HEK293 (cell line): ENCODE data around the gene GSPT1.

Experiments
- CTCF ChIA-PET: fragments of 350-600 bp; formaldehyde crosslinking; extraction: SDS; loops from one replicate; lab custom pipeline; 2021; ENCODE audit warnings: antibody characterized with exemption; lab: Yijun Ruan, JAX
- POLR2A ChIA-PET: fragments of 300-600 bp; formaldehyde crosslinking; extraction: SDS; loops from one replicate; lab custom pipeline; 2020; ENCODE audit warnings: antibody characterized with exemption, inconsistent platforms; lab: Yijun Ruan, JAX
- H3K27ac ChIP-seq: fragments of 200-500 bp; sonication (Bioruptor generic); 2 replicates; pipeline ENCODE4 v1.5.1; 2014; ENCODE audit warnings: low read depth, low read length, control low read depth, inconsistent platforms; ENCODE audit errors: extremely low read depth
- H3K36me3 ChIP-seq, 2 experiments: fragments of 200-500 bp in 1 of 2; sonication (Bioruptor generic) in 1 of 2; 1 replicate in 1 of 2; 2 replicates in 1 of 2; pipeline ENCODE4 v1.5.1; 2014 to 2017; ENCODE audit warnings: inconsistent platforms in 2 of 2, low read length in 2 of 2; ENCODE audit not compliant: control insufficient read depth in 2 of 2, insufficient read depth in 1 of 2
- H3K4me1 ChIP-seq: fragments of 200-500 bp; sonication (Bioruptor generic); 2 replicates; pipeline ENCODE4 v1.5.1; 2014; ENCODE audit warnings: mild to moderate bottlenecking, low read length, inconsistent platforms; ENCODE audit not compliant: control insufficient read depth, insufficient read depth
- H3K4me3 ChIP-seq: 2 replicates; pipeline ENCODE4 v1.5.1; 2011; ENCODE audit warnings: low read depth, mild to moderate bottlenecking, control low read depth, low read length, moderate library complexity
- H3K9me3 ChIP-seq: fragments of 200-500 bp; sonication (Bioruptor generic); 2 replicates; pipeline ENCODE4 v1.5.1; 2014; ENCODE audit warnings: low read depth, low read length, inconsistent platforms; ENCODE audit not compliant: control insufficient read depth, insufficient read depth
- SCRT2 ChIP-seq: fragments of 450-650 bp; formaldehyde crosslinking; IDR thresholded peaks from 2 replicates; pipeline ENCODE4 v1.5.1; 2016; ENCODE audit warnings: missing biosample characterization, missing genetic modification characterization
- SP3 ChIP-seq: fragments of 450-650 bp; formaldehyde crosslinking; IDR thresholded peaks from 2 replicates; pipeline ENCODE4 v1.5.1; 2016; ENCODE audit warnings: missing biosample characterization, missing genetic modification characterization
- SP7 ChIP-seq: fragments of 450-650 bp; formaldehyde crosslinking; IDR thresholded peaks from 2 replicates; pipeline ENCODE4 v1.5.1; 2016; ENCODE audit warnings: missing biosample characterization, missing genetic modification characterization
- ZNF174 ChIP-seq: fragments of 450-650 bp; formaldehyde crosslinking; IDR thresholded peaks from 2 replicates; pipeline ENCODE4 v1.5.0; 2017; ENCODE audit warnings: missing biosample characterization, mild to moderate bottlenecking, missing genetic modification characterization
- ZNF311 ChIP-seq: fragments of 450-650 bp; formaldehyde crosslinking; IDR thresholded peaks from 2 replicates; pipeline ENCODE4 v1.5.1; 2017; ENCODE audit warnings: missing biosample characterization, missing genetic modification characterization, borderline replicate concordance
- ZNF366 ChIP-seq: fragments of 450-650 bp; formaldehyde crosslinking; conservative IDR thresholded peaks from 2 replicates; pipeline ENCODE4 v1.5.1; 2016; ENCODE audit warnings: missing biosample characterization, missing genetic modification characterization
- ZNF624 ChIP-seq: fragments of 450-650 bp; formaldehyde crosslinking; IDR thresholded peaks from 2 replicates; pipeline ENCODE4 v1.5.1; 2017; ENCODE audit warnings: missing biosample characterization, missing genetic modification characterization
- ZNF843 ChIP-seq: fragments of 450-650 bp; formaldehyde crosslinking; IDR thresholded peaks from 2 replicates; pipeline ENCODE4 v1.5.1; 2016; ENCODE audit warnings: missing biosample characterization, missing genetic modification characterization
- ZSCAN30 ChIP-seq: fragments of 450-650 bp; IDR thresholded peaks from 2 replicates; pipeline ENCODE4 v1.5.1; 2018; ENCODE audit warnings: missing biosample characterization, mild to moderate bottlenecking, missing genetic modification characterization, moderate library complexity
- TF ChIP-seq, protein P1 (sequence below): IDR thresholded peaks from 2 replicates; pipeline ENCODE4 v1.6.1; 2011; ENCODE audit warnings: mild to moderate bottlenecking, low read depth, low read length, borderline replicate concordance
- TF ChIP-seq, protein P2 (sequence below): fragments of 450-650 bp; formaldehyde crosslinking; IDR thresholded peaks from 2 replicates; pipeline ENCODE4 v1.5.1; 2016; ENCODE audit warnings: missing biosample characterization, missing genetic modification characterization
- TF ChIP-seq, protein P3 (sequence below): fragments of 450-650 bp; formaldehyde crosslinking; IDR thresholded peaks from 2 replicates; pipeline ENCODE4 v1.5.1; 2016; ENCODE audit warnings: missing biosample characterization, missing genetic modification characterization
- TF ChIP-seq, protein P4 (sequence below): fragments of 450-650 bp; formaldehyde crosslinking; IDR thresholded peaks from 2 replicates; pipeline ENCODE4 v1.5.1; 2016; ENCODE audit warnings: missing biosample characterization, missing genetic modification characterization
- TF ChIP-seq, protein P5 (sequence below): fragments of 450-650 bp; formaldehyde crosslinking; IDR thresholded peaks from 2 replicates; pipeline ENCODE4 v1.5.1; 2016; ENCODE audit warnings: missing biosample characterization, missing genetic modification characterization
- TF ChIP-seq, protein P6 (sequence below): fragments of 450-650 bp; formaldehyde crosslinking; IDR thresholded peaks from 2 replicates; pipeline ENCODE4 v1.5.1; 2016; ENCODE audit warnings: missing biosample characterization, missing genetic modification characterization

The GSPT1 gene

DNA sequence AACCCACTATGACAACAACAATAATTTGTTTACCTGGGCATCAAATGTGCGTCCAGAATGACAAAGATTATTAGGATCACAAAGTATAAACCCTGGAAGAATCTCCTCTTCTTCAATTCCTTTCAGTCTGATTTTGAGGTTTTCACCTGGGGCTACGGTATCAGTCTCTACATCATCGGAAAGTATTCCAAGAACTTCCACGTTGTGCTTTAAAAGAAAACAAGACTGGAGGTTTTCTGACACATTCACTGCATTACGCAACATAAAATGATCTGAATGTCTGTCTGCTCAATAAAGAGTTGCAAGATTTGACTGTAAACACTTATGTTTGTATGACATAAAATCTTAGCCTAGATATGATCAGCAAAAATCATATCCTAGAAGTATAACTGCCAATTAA, 38.4 kb downstream of the GSPT1 start:
- POLR2A ChIA-PET = no interaction called here
- peaks cover 60 to 91% of the 10 kb centered on the region in 2 experiments for H3K36me3 ChIP-seq
- TF ChIP-seq SCRT2 = no peak
- TF ChIP-seq, protein P1, sequence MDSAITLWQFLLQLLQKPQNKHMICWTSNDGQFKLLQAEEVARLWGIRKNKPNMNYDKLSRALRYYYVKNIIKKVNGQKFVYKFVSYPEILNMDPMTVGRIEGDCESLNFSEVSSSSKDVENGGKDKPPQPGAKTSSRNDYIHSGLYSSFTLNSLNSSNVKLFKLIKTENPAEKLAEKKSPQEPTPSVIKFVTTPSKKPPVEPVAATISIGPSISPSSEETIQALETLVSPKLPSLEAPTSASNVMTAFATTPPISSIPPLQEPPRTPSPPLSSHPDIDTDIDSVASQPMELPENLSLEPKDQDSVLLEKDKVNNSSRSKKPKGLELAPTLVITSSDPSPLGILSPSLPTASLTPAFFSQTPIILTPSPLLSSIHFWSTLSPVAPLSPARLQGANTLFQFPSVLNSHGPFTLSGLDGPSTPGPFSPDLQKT = no peak
- no peak for TF ChIP-seq ZNF624
- no peak for TF ChIP-seq SP7 (tag by site-specific recombination)
- TF ChIP-seq, protein P2, sequence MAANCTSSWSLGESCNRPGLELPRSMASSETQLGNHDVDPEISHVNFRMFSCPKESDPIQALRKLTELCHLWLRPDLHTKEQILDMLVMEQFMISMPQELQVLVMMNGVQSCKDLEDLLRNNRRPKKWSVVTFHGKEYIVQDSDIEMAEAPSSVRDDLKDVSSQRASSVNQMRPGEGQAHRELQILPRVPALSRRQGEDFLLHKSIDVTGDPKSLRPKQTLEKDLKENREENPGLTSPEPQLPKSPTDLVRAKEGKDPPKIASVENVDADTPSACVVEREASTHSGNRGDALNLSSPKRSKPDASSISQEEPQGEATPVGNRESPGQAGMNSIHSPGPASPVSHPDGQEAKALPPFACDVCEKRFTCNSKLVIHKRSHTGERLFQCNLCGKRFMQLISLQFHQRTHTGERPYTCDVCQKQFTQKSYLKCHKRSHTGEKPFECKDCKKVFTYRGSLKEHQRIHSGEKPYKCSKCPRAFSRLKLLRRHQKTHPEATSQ = no peak
- TF ChIP-seq, protein P3, sequence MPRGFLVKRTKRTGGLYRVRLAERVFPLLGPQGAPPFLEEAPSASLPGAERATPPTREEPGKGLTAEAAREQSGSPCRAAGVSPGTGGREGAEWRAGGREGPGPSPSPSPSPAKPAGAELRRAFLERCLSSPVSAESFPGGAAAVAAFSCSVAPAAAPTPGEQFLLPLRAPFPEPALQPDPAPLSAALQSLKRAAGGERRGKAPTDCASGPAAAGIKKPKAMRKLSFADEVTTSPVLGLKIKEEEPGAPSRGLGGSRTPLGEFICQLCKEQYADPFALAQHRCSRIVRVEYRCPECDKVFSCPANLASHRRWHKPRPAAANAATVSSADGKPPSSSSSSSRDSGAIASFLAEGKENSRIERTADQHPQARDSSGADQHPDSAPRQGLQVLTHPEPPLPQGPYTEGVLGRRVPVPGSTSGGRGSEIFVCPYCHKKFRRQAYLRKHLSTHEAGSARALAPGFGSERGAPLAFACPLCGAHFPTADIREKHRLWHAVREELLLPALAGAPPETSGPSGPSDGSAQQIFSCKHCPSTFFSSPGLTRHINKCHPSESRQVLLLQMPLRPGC = no peak
- TF ChIP-seq ZNF311 (tag by site-specific recombination) = no peak
- no peak for TF ChIP-seq ZNF843 (tag by site-specific recombination)
- TF ChIP-seq, protein P4, sequence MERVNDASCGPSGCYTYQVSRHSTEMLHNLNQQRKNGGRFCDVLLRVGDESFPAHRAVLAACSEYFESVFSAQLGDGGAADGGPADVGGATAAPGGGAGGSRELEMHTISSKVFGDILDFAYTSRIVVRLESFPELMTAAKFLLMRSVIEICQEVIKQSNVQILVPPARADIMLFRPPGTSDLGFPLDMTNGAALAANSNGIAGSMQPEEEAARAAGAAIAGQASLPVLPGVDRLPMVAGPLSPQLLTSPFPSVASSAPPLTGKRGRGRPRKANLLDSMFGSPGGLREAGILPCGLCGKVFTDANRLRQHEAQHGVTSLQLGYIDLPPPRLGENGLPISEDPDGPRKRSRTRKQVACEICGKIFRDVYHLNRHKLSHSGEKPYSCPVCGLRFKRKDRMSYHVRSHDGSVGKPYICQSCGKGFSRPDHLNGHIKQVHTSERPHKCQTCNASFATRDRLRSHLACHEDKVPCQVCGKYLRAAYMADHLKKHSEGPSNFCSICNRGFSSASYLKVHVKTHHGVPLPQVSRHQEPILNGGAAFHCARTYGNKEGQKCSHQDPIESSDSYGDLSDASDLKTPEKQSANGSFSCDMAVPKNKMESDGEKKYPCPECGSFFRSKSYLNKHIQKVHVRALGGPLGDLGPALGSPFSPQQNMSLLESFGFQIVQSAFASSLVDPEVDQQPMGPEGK (tag by site-specific recombination) = no peak
- TF ChIP-seq SP3 (tag by site-specific recombination) = no peak
- TF ChIP-seq, protein P5, sequence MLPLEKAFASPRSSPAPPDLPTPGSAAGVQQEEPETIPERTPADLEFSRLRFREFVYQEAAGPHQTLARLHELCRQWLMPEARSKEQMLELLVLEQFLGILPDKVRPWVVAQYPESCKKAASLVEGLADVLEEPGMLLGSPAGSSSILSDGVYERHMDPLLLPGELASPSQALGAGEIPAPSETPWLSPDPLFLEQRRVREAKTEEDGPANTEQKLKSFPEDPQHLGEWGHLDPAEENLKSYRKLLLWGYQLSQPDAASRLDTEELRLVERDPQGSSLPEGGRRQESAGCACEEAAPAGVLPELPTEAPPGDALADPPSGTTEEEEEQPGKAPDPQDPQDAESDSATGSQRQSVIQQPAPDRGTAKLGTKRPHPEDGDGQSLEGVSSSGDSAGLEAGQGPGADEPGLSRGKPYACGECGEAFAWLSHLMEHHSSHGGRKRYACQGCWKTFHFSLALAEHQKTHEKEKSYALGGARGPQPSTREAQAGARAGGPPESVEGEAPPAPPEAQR (tag by site-specific recombination) = no peak
- TF ChIP-seq, protein P6, sequence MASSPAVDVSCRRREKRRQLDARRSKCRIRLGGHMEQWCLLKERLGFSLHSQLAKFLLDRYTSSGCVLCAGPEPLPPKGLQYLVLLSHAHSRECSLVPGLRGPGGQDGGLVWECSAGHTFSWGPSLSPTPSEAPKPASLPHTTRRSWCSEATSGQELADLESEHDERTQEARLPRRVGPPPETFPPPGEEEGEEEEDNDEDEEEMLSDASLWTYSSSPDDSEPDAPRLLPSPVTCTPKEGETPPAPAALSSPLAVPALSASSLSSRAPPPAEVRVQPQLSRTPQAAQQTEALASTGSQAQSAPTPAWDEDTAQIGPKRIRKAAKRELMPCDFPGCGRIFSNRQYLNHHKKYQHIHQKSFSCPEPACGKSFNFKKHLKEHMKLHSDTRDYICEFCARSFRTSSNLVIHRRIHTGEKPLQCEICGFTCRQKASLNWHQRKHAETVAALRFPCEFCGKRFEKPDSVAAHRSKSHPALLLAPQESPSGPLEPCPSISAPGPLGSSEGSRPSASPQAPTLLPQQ (tag by site-specific recombination) = no peak
- TF ChIP-seq ZNF366 (tag by site-specific recombination) = no peak
- TF ChIP-seq ZNF174 = no peak
- H3K4me1 ChIP-seq = no peaks in the 10 kb centered on the region; the same call in 1 of the 2 replicates
- H3K9me3 ChIP-seq = no peaks in the 10 kb centered on the region
- H3K4me3 ChIP-seq = no peak overlapping the region
- H3K27ac ChIP-seq = no peak overlapping the region
- CTCF ChIA-PET = no interaction called here

DNA sequence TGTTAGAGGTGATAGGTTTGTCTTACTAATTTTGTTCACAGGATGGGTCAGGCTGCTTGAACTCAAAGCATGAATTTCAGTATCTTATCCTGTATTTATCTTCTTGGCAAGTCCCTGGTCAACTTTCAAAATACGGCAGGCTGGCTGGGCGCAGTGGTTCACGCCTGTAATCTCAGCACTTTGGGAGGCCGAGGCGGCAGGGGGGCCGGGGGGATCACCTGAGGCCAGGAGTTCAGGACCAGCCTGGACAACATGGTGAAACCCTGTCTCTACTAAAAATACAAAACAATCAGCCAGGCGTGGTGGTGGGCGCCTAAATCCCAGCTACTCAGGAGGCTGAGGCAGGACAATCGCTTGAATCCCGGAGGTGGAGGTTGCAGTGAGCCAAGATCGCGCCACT, 39.5 kb downstream of the GSPT1 start:
- TF ChIP-seq ZSCAN30 (tag by site-specific recombination) = no peak
- peaks cover 10% of the 10 kb centered on the region for H3K4me1 ChIP-seq
- ChIA-PET POLR2A (interaction anchor here (0.6 kb wide), 1 partner anchor 16 kb away, joined by 3 read pairs; no protein-coding TSS in a partner anchor), CTCF (no interaction called here)
- H3K4me3 ChIP-seq = no peak overlapping the region
- H3K36me3 ChIP-seq = peaks cover 53 to 82% of the 10 kb centered on the region in 2 experiments
- H3K9me3 ChIP-seq = no peaks in the 10 kb centered on the region
- H3K27ac ChIP-seq = no peak overlapping the region; the same call in 1 of the 2 replicates
